Kidney (tissue), 14 donors: ENCODE results near the gene HNRNPA1. TPM values are rescaled to one million over a fixed set of nuclear protein-coding genes. Genes with fewer than 3 reads are reported as not detected.
A peak's percentile ranks its signal among the peaks of the same experiment; 100 is the strongest.

Source experiments
- DNase-seq, 5 donors: peaks; one replicate each; pipeline ENCODE4 v3.0.0-alpha.2; 2013 to 2020
- FAIRE-seq: peaks from 2 replicates; lab custom pipeline; 2012; peaks lifted over from hg19 to GRCh38; lab: Jason Lieb, UNC
- H3K27ac ChIP-seq, 2 donors: one replicate each; pipeline ENCODE4 v1.7.0; 2013; ENCODE audit warnings: low read depth in 2 of 2, low read length in 2 of 2, inconsistent platforms in 1 of 2
- H3K27me3 ChIP-seq: one replicate; pipeline ENCODE4 v1.7.1; 2013; ENCODE audit warnings: low read length, inconsistent platforms; ENCODE audit not compliant: control insufficient read depth, insufficient read depth
- H3K36me3 ChIP-seq, 3 donors: one replicate each; pipeline versions ENCODE4 v1.7.0 to v1.7.1; 2013; ENCODE audit warnings: low read length in 3 of 3, control low read depth in 1 of 3, inconsistent platforms in 1 of 3; ENCODE audit not compliant: insufficient read depth in 3 of 3, control insufficient read depth in 2 of 3
- H3K4me1 ChIP-seq, 3 donors: one replicate each; pipeline versions ENCODE4 v1.7.0 to v1.7.1; 2013; ENCODE audit warnings: low read length in 3 of 3, inconsistent platforms in 1 of 3, low read depth in 1 of 3; ENCODE audit not compliant: control insufficient read depth in 2 of 3, insufficient read depth in 2 of 3
- H3K4me3 ChIP-seq, 3 donors: one replicate each; pipeline versions ENCODE4 v1.7.0 to v1.8.1; 2013; ENCODE audit warnings: low read length in 3 of 3, control low read depth in 1 of 3, inconsistent platforms in 1 of 3
- H3K9ac ChIP-seq, 3 donors: one replicate each; pipeline versions ENCODE4 v1.7.0 to v1.7.1; 2013; ENCODE audit warnings: low read length in 3 of 3, control low read depth in 1 of 3, inconsistent platforms in 1 of 3
- H3K9me3 ChIP-seq, 3 donors: one replicate each; pipeline versions ENCODE4 v1.7.0 to v1.7.1; 2013; ENCODE audit warnings: low read length in 3 of 3, control low read depth in 1 of 3, inconsistent platforms in 1 of 3; ENCODE audit not compliant: control insufficient read depth in 2 of 3, insufficient read depth in 1 of 3
- intact Hi-C: fragments of 100-400 bp; cut with DNase I; formaldehyde crosslinking; loops from one replicate; pipeline ENCODE4 v1.11.1; 2022
- polyA plus RNA-seq: library from polyadenylated mRNA; stranded (reverse); fragments of 350-450 nt; fragmentation: Illumina TruSeq; extraction: RNeasy Lipid Tissue Mini Kit (QIAGEN cat#74804); gene quantifications from one replicate; pipeline ENCODE4 v1.2.3, GENCODE V29; 2014; ENCODE audit warnings: low read depth, low replicate concordance; ENCODE audit not compliant: insufficient read depth
- total RNA-seq: library from RNA; stranded (reverse); fragmentation: NEBNext Ultra II Directional; extraction: Animal tissue kit (Norgen Biotek cat#: 25700); gene quantifications from one replicate; pipeline ENCODE4 v1.2.1, GENCODE V29; 2021
- TF ChIP-seq, protein P1 (sequence below): IDR thresholded peaks from 3 replicates; pipeline ENCODE4 v1.5.1; 2012; ENCODE audit warnings: mild to moderate bottlenecking, moderate library complexity, borderline replicate concordance; ENCODE audit not compliant: insufficient read depth; ENCODE audit errors: extremely low read depth
- donor health status: control.
- donor health status: control.
- donor health status: control.
- donor health status: control.
- donor health status: control.
- donor health status: DM: yes; HTN: yes; CAD: no.
- donor health status: Normal renal cell carcinoma (clear cell type).

HNRNPA1 gene
- total and polyA plus RNA-seq, 2 donors from 2014 or later = 648 to 964 TPM

DNA sequence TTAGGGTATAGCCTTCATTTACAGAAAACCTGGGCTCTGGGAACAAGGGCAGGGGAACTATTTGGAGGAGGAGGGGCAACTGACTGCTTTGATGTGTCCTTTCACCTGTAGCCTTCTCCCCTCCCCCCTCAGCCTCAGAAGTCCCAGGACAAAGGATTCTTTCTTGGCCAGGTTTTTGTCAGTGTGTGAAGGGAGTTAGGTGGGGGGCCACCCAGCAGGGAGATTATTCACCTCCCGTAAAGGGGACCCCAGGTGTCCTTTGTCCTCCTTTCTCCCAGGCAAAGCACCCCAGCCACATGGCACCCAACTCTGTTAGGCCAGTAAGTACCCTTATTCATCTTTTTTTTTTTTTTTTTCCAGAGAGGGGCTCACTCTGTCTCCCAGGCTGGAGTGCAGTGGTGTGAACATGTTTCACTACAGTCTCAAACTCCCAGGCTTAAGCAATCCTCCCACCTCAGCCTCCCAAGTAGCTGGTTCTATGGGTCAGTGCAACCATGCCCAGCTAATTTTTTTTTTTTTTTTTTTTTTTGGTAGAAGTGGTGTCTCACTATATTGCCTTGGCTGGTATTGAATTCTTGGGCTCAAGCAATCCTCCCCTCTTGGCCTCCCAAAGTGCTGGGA is 21.0 kb downstream of the HNRNPA1 start:
- no peak for FAIRE-seq

DNA sequence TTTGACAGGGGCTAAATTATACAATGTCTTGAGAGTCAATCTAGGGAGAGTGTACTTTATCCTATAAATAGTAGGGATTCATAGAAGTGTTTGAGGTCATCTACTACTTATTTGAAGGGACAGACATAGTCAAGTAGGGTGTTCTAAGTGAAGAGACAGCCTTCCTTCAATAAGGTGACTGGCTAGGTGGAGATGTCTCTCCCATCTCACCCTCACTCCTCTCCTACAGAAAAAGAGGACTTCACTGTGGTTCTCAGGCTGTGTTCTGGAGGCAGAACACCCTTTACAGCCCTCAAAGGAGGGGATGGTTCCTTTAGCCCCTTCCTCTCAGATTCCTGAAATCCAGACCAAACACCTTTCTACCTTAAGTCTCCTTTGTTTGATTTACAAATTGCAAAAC is 23.1 kb downstream of the HNRNPA1 start:
- Histone ChIP-seq H3K36me3 (no peaks in the 10 kb centered on the region), H3K27ac (no peak overlapping the region), H3K4me1 (peaks cover 0 to 12% (median 5%) of the 10 kb centered on the region in 3 donors), H3K9me3 (no peaks in the 10 kb centered on the region), H3K27me3 (no peaks in the 10 kb centered on the region), H3K9ac (no peak overlapping the region), H3K4me3 (no peak overlapping the region)
- TF ChIP-seq, protein P1, sequence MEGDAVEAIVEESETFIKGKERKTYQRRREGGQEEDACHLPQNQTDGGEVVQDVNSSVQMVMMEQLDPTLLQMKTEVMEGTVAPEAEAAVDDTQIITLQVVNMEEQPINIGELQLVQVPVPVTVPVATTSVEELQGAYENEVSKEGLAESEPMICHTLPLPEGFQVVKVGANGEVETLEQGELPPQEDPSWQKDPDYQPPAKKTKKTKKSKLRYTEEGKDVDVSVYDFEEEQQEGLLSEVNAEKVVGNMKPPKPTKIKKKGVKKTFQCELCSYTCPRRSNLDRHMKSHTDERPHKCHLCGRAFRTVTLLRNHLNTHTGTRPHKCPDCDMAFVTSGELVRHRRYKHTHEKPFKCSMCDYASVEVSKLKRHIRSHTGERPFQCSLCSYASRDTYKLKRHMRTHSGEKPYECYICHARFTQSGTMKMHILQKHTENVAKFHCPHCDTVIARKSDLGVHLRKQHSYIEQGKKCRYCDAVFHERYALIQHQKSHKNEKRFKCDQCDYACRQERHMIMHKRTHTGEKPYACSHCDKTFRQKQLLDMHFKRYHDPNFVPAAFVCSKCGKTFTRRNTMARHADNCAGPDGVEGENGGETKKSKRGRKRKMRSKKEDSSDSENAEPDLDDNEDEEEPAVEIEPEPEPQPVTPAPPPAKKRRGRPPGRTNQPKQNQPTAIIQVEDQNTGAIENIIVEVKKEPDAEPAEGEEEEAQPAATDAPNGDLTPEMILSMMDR = no peak
- intact Hi-C loops = no loop called here
- FAIRE-seq (no peak), DNase-seq (no peak)

More for the DNA sequence above, 21.0 kb downstream of the HNRNPA1 start:
- H3K27me3 ChIP-seq = no peaks in the 10 kb centered on the region
- H3K4me3 ChIP-seq = peak overlapping the region in 1 of 3 donors; percentile 47
- intact Hi-C loops = no loop called here
- DNase-seq = peak in 4 of 5 donors; percentile 35 to 67 (median 58)
- H3K4me1 ChIP-seq = peaks cover 0 to 12% (median 5%) of the 10 kb centered on the region in 3 donors
- no peaks in the 10 kb centered on the region for H3K36me3 ChIP-seq
- TF ChIP-seq, protein P1 = no peak
- H3K9ac ChIP-seq = no peak overlapping the region
- no peak overlapping the region for H3K27ac ChIP-seq
- H3K9me3 ChIP-seq = no peaks in the 10 kb centered on the region

DNA sequence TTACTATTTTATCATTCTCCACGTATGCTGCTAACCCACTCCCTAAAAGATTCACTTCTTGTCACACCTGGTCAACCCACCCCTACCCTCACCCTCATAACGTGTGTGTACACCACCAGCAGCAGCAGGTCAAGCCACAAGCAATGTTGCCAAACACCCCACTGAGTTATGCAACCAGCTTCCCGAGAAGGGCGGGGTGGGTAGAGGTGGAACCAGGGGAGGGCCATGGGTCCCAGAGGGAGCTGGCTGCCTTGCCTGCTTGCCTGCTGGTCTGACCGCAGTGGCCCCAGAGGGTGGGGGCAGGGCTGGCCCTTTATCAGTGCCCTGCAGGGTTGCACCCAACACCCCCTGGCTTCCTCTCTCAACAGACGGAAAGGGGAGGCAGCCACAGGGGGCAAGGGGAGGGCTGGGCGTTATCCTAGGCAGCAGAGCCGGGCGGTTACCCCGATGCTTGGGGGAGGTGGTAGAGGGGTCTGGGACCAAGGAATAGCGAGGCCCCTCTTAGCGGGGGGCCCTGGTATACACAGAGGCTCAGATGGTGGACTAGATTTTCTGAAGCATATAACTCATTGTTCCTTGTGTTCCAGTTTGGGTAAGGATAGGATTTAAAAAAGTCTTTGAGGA is 23.8 kb downstream of the HNRNPA1 start:
- TF ChIP-seq, protein P1 = no peak
- H3K4me1 ChIP-seq = peaks cover 0 to 12% (median 5%) of the 10 kb centered on the region in 3 donors
- no peak overlapping the region for H3K9ac ChIP-seq
- DNase-seq (peak in 4 of 5 donors; percentile 29 to 92 (median 60)), FAIRE-seq (no peak)
- H3K9me3 ChIP-seq = no peaks in the 10 kb centered on the region
- no peak overlapping the region for H3K27ac ChIP-seq
- H3K4me3 ChIP-seq = no peak overlapping the region
- no peaks in the 10 kb centered on the region for H3K27me3 ChIP-seq
- intact Hi-C loops = no loop called here
- H3K36me3 ChIP-seq = no peaks in the 10 kb centered on the region
